HepG2 (cell line): ENCODE data around the gene GMPPB. TPM values are rescaled to one million over a fixed set of nuclear protein-coding genes. Genes with fewer than 3 reads are reported as not detected.

Source experiments
- CBX5 ChIP-seq: sonication (generic); formaldehyde crosslinking; IDR thresholded peaks from 2 replicates; pipeline ENCODE4 v1.4.0; 2020; ENCODE audit warnings: missing genetic modification reagents, borderline replicate concordance
- ELF3 ChIP-seq: IDR thresholded peaks from 2 replicates; pipeline ENCODE4 v1.6.1; 2016; ENCODE audit warnings: missing genetic modification reagents, missing compliant biosample characterization
- HNF4G ChIP-seq, 2 experiments: sonication (generic) in 1 of 2; formaldehyde crosslinking in 1 of 2; IDR thresholded peaks; 2 replicates each; pipeline versions ENCODE4 v1.4.0 to v1.6.1; 2011 to 2020; ENCODE audit warnings: borderline replicate concordance in 2 of 2, low read depth in 2 of 2, mild to moderate bottlenecking in 2 of 2, low read length in 1 of 2, missing genetic modification reagents in 1 of 2, moderate library complexity in 1 of 2
- MED1 ChIP-seq: sonication (generic); formaldehyde crosslinking; IDR thresholded peaks from 2 replicates; pipeline ENCODE4 v1.4.0; 2020; ENCODE audit warnings: missing genetic modification reagents
- NFYC ChIP-seq: IDR thresholded peaks from 2 replicates; pipeline ENCODE4 v1.6.1; 2016; ENCODE audit warnings: missing genetic modification reagents, missing compliant biosample characterization
- PHF8 ChIP-seq: sonication (generic); formaldehyde crosslinking; IDR thresholded peaks from 2 replicates; pipeline ENCODE4 v1.5.0; 2020; ENCODE audit warnings: missing genetic modification reagents
- RFX3 ChIP-seq: IDR thresholded peaks from 2 replicates; pipeline ENCODE4 v1.6.1; 2016; ENCODE audit warnings: missing biosample characterization, missing genetic modification reagents
- TP53 ChIP-seq: sonication (generic); formaldehyde crosslinking; conservative IDR thresholded peaks from 2 replicates; pipeline ENCODE4 v1.4.0; 2020; ENCODE audit warnings: missing genetic modification reagents
- ZC3H4 ChIP-seq: sonication (generic); formaldehyde crosslinking; IDR thresholded peaks from 2 replicates; pipeline ENCODE4 v1.4.0; 2020; ENCODE audit warnings: missing genetic modification reagents, borderline replicate concordance
- ZEB1 ChIP-seq: IDR thresholded peaks from 2 replicates; pipeline ENCODE4 v1.6.1; 2012; ENCODE audit warnings: mild to moderate bottlenecking, low read depth, inconsistent platforms; ENCODE audit not compliant: insufficient replicate concordance
- ZNF205 ChIP-seq: IDR thresholded peaks from 2 replicates; pipeline ENCODE4 v1.6.1; 2018; ENCODE audit warnings: missing biosample characterization, missing genetic modification reagents
- ZNF501 ChIP-seq: sonication (generic); formaldehyde crosslinking; IDR thresholded peaks from 2 replicates; pipeline ENCODE4 v1.5.1; 2020; ENCODE audit warnings: mild to moderate bottlenecking, moderate library complexity, missing genetic modification reagents
- ZNF878 ChIP-seq: sonication (generic); formaldehyde crosslinking; IDR thresholded peaks from 2 replicates; pipeline ENCODE4 v1.8.1; 2023; ENCODE audit warnings: mild to moderate bottlenecking, missing genetic modification reagents, moderate library complexity
- ZSCAN12 ChIP-seq: sonication (generic); formaldehyde crosslinking; IDR thresholded peaks from 2 replicates; pipeline ENCODE4 v1.9.0; 2021; ENCODE audit warnings: mild to moderate bottlenecking, missing genetic modification reagents
- polyA plus RNA-seq, 8 experiments: library from polyadenylated mRNA; depleted of rRNA in 3 of 8; stranded (reverse) in 7 of 8; unstranded in 1 of 8; fragments of >200 nt; fragmentation: Illumina TruSeq in 4 of 8; extraction: Trizol in 4 of 8; gene quantifications; 2 replicates each; pipeline versions ENCODE4 v1.2.1 to v1.2.3, GENCODE V29; 2011 to 2016; ENCODE audit warnings: low read depth in 4 of 8, missing spikeins in 1 of 8, mixed read lengths in 1 of 8; ENCODE audit not compliant: insufficient read depth in 1 of 8
- total RNA-seq, 5 experiments: library from RNA; depleted of rRNA; stranded (reverse); fragments of >200 nt; fragmentation: Illumina TruSeq; extraction: Trizol; gene quantifications; 2 replicates each; pipeline ENCODE4 v1.2.3, GENCODE V29; 2016; ENCODE audit warnings: low read depth in 1 of 5
- TF ChIP-seq, protein P1 (sequence below): IDR thresholded peaks from 2 replicates; pipeline ENCODE4 v1.6.1; 2016; ENCODE audit warnings: missing genetic modification reagents, missing compliant biosample characterization
- TF ChIP-seq, protein P2 (sequence below), 2 experiments: sonication (generic) in 1 of 2; formaldehyde crosslinking in 1 of 2; IDR thresholded peaks; 2 replicates each; pipeline versions ENCODE4 v1.4.0 to v1.6.1; 2018 to 2020; ENCODE audit warnings: missing genetic modification reagents in 2 of 2, borderline replicate concordance in 1 of 2, low read depth in 1 of 2, mild to moderate bottlenecking in 1 of 2, missing biosample characterization in 1 of 2
- TF ChIP-seq, protein P3 (sequence below): sonication (generic); formaldehyde crosslinking; conservative IDR thresholded peaks from 2 replicates; pipeline ENCODE4 v1.8.1; 2023; ENCODE audit warnings: missing genetic modification reagents
- TF ChIP-seq, protein P4 (sequence below): sonication (generic); formaldehyde crosslinking; IDR thresholded peaks from 2 replicates; pipeline ENCODE4 v1.4.0; 2020; ENCODE audit warnings: missing genetic modification reagents

The GMPPB gene
- total and polyA plus RNA-seq, 2 of the 13 experiments (the other 11 are each of a cell fraction or from before 2014, with no cell fraction given) = 6.5 to 23.1 TPM

DNA sequence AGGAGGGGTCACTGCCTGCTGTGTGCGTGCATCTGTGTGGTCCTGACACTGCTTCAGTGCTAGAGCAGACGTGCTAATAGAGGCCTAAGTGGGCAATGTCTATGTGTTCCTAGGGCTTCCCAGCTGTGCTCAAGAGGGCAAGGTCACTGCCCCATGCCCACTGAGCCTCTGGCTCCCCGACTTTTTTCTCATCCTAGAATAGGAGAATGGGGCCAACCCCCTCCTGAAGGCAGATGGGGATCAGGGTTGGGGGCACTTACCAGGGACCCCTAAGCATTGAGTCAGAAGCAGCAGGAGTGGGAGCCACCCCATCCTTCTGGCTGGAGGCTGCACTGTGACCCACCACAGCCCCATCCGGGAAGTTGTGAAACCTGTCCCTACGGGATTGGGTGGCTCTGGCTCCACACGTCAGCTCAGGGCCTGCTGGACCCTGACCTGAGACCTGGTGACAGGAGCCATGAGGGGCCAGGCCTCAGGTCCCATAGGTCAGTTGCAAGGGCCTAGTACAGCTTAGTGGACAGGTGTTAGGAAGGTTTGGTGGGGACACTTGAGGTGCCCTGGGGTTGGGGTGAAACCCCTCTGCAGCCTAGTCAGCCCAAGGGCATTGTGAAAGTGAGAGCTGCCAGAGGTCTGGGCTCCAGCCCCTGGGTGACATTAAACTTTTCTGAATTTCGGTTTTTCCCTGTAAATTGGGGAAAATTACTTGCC is 35.3 kb downstream of the GMPPB start (continued):
- TF ChIP-seq, protein P1, sequence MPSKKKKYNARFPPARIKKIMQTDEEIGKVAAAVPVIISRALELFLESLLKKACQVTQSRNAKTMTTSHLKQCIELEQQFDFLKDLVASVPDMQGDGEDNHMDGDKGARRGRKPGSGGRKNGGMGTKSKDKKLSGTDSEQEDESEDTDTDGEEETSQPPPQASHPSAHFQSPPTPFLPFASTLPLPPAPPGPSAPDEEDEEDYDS (CRISPR knock-in tag) = peak; percentile 78
- TF ChIP-seq ELF3 (CRISPR knock-in tag) = peak; percentile 11; the same call in 1 of the 2 replicates
- peak; percentile 58; the same call in 1 of the 2 replicates for TF ChIP-seq CBX5 (CRISPR knock-in tag)
- TF ChIP-seq RFX3 (CRISPR knock-in tag) = 0 out of 2 replicates have a peak, but pooled peaks have one; percentile 6
- TF ChIP-seq, protein P2, sequence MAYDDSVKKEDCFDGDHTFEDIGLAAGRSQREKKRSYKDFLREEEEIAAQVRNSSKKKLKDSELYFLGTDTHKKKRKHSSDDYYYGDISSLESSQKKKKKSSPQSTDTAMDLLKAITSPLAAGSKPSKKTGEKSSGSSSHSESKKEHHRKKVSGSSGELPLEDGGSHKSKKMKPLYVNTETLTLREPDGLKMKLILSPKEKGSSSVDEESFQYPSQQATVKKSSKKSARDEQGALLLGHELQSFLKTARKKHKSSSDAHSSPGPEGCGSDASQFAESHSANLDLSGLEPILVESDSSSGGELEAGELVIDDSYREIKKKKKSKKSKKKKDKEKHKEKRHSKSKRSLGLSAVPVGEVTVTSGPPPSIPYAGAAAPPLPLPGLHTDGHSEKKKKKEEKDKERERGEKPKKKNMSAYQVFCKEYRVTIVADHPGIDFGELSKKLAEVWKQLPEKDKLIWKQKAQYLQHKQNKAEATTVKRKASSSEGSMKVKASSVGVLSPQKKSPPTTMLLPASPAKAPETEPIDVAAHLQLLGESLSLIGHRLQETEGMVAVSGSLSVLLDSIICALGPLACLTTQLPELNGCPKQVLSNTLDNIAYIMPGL (CRISPR knock-in tag; IDR thresholded peaks at IDR 0.05; ENCODE audit: borderline replicate concordance in 1 of 2, low read depth in 1 of 2) = 0 out of 4 replicates have a peak, but pooled peaks of 1 of the 2 experiments have one; percentile 46
- TF ChIP-seq, protein P3, sequence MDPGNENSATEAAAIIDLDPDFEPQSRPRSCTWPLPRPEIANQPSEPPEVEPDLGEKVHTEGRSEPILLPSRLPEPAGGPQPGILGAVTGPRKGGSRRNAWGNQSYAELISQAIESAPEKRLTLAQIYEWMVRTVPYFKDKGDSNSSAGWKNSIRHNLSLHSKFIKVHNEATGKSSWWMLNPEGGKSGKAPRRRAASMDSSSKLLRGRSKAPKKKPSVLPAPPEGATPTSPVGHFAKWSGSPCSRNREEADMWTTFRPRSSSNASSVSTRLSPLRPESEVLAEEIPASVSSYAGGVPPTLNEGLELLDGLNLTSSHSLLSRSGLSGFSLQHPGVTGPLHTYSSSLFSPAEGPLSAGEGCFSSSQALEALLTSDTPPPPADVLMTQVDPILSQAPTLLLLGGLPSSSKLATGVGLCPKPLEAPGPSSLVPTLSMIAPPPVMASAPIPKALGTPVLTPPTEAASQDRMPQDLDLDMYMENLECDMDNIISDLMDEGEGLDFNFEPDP (CRISPR knock-in tag) = 0 out of 2 replicates have a peak, but pooled peaks have one; percentile 79
- peak; percentile 37; the same call in 1 of the 2 replicates for TF ChIP-seq TP53 (CRISPR knock-in tag)
- 0 out of 2 replicates have a peak, but pooled peaks have one; percentile 5 for TF ChIP-seq ZC3H4
- 0 out of 2 replicates have a peak, but pooled peaks have one; percentile 35 for TF ChIP-seq ZNF205 (CRISPR knock-in tag)
- TF ChIP-seq, protein P4, sequence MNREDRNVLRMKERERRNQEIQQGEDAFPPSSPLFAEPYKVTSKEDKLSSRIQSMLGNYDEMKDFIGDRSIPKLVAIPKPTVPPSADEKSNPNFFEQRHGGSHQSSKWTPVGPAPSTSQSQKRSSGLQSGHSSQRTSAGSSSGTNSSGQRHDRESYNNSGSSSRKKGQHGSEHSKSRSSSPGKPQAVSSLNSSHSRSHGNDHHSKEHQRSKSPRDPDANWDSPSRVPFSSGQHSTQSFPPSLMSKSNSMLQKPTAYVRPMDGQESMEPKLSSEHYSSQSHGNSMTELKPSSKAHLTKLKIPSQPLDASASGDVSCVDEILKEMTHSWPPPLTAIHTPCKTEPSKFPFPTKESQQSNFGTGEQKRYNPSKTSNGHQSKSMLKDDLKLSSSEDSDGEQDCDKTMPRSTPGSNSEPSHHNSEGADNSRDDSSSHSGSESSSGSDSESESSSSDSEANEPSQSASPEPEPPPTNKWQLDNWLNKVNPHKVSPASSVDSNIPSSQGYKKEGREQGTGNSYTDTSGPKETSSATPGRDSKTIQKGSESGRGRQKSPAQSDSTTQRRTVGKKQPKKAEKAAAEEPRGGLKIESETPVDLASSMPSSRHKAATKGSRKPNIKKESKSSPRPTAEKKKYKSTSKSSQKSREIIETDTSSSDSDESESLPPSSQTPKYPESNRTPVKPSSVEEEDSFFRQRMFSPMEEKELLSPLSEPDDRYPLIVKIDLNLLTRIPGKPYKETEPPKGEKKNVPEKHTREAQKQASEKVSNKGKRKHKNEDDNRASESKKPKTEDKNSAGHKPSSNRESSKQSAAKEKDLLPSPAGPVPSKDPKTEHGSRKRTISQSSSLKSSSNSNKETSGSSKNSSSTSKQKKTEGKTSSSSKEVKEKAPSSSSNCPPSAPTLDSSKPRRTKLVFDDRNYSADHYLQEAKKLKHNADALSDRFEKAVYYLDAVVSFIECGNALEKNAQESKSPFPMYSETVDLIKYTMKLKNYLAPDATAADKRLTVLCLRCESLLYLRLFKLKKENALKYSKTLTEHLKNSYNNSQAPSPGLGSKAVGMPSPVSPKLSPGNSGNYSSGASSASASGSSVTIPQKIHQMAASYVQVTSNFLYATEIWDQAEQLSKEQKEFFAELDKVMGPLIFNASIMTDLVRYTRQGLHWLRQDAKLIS (CRISPR knock-in tag) = peak; percentile 85; the same call in 1 of the 2 replicates
- TF ChIP-seq ZNF501 = peak; percentile 4
- TF ChIP-seq NFYC (CRISPR knock-in tag) = peak; percentile 71
- TF ChIP-seq MED1 (CRISPR knock-in tag) = peak; percentile 56; the same call in 1 of the 2 replicates
- TF ChIP-seq HNF4G (IDR thresholded peaks at IDR 0.05; ENCODE audit: borderline replicate concordance, low read depth, low read length) = peak; percentile 50
- TF ChIP-seq HNF4G (CRISPR knock-in tag; IDR thresholded peaks at IDR 0.05; ENCODE audit: borderline replicate concordance, low read depth) = peak; percentile 44; the same call in 1 of the 2 replicates
- TF ChIP-seq ZSCAN12 (CRISPR knock-in tag) = 0 out of 2 replicates have a peak, but pooled peaks have one; percentile 40
- peak; percentile 40 for TF ChIP-seq ZEB1
- TF ChIP-seq ZNF878 (CRISPR knock-in tag) = peak; percentile 68; the same call in 1 of the 2 replicates
- peak; percentile 64 for TF ChIP-seq PHF8 (CRISPR knock-in tag)
